Cerebellar cortex (tissue), 1 donor: Measurements from ENCODE around the gene RAB15.
"Not testable (repeated sequence)": the region's sequence is repeated elsewhere in the genome, so short reads cannot be mapped to it uniquely, and the experiment has no call there.

ENCODE experiments used
- DNase-seq: peaks from one replicate; pipeline ENCODE4 v3.0.0-alpha.2; 2015; ENCODE audit warnings: low spot score

The RAB15 gene

DNA sequence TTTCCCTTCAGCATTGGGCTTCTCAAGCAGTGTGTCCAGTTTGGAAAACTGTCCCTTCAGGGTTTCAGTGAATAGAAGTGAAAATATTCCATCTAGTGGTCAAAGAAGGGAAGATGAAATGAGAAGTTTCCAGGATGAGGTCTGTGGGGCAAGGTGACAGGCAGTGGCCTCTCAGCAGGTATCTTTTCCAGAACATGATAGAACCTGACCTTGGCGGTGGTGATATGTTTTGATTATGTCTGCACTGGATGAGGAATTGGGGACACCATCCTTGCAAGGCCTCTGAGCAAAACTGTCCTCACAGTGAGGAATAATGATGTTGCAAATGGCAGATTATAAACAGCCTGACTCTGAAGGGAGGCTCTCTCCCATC is 34.3 kb downstream of the RAB15 start:
- DNase-seq: peak; percentile 71

DNA sequence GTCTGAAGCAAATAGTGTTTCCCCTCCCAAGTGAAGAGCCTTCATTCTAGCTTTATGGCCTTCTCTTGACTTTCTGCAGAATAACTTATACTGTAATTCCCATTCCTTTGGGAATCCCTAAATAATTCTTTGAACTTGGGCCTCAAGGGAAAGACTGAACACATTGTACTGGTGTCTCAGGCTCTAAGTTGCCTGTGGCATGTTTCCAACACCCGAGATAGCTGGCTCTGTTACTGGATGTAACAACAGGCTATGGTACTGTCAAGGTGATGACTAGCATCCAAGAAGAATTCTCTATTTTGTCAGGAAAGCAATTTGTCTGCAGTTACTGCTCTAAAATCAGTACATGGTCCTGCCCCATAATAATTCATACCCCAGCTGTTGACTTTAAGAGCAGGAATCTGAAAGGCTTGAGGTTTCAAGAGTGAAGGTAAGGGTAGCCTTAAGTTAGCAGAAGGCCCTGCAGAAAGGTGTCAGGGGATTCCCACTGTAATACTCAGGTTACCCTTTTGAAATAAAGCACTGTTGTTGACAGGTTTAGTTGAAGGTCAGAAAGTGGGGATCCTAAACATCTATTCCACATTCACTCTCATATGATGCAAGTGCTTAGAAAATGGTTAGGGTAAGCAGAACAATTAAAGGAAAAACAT is 34.8 kb downstream of the RAB15 start:
- DNase-seq: peak; percentile 57

DNA sequence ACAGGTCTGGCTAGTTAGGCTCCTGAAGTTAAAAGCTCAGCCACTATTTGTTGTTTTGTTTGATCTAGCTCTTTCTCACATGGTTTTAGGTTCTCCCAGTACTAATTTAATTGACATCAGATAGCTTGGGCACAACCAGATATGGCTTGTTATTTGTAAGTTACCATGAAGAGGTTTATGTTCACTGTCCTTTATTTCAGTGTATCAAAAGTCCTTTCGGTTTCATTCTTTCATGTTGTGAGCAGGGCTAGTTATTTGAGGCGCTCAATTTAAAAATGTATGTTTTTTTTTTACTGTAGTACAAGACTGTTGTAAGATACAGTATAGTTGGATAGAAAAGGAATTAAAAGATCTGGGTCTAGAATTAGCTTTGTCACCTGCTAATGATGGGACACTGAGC is 36.6 kb downstream of the RAB15 start:
- no peak for DNase-seq

DNA sequence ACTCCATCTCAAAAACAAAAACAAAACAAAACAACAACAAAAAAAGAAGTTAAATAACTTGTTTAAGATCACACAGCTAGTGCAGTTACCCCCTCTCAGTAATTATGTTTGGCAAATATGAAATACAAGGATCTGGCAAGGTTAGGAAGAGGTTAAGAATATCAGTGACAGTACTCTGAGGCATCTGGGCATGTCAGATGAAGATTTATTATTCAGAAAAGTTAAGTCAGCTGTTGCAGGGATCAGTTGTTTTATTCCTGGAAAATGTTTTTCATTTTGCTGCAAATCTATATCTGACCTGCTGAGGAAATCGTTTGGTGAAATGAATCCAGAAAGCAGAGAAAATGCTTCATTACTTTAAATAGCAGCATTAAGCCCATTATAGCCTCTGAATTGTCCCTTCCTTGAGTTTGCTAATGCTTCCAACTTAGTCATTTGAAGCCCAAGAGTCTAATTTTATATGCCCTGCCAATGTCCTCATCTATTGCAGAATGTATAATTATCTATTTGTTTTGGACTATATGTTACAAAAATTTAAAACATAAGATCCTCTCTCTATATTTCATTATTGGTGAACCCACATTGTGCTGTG is 37.7 kb downstream of the RAB15 start:
- no peak for DNase-seq

DNA sequence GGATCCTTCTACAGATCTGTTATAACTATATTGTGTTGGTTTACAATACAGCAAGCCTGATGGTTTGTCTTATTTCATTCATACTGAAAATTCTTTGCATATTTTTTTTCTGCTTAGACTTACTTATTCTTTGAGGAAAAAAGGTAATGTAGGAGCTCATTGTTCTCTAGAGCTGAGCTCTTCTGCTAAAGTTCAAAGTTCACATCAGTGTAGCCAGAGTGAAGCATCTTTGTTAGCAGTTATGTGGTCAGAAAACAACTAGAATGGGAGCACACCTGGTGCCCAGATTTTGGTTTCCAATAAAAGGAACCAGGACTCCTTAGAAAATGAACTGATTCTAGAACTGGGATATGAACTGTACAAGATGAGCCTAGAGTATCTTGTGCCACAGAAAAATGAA is 39.9 kb downstream of the RAB15 start:
- no peak for DNase-seq

DNA sequence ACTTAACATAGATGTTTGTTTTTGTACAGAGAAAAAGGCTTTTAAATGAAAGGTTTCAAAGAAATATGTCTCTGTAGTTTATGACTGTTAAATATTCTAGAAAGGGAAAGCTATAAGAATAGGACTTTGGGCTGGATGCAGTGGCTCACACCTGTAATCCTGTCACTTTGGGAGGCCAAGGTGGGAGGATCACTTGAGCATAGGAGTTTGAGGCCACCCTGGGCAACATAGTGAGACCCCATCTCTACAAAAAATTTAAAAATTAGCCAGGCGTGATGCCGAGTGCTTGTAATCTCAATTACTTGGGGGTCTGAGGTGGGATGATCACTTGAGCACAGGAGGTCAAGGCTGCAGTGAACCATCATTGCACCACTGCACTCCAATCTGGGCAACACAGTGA is 41.0 kb downstream of the RAB15 start:
- DNase-seq: no peak

DNA sequence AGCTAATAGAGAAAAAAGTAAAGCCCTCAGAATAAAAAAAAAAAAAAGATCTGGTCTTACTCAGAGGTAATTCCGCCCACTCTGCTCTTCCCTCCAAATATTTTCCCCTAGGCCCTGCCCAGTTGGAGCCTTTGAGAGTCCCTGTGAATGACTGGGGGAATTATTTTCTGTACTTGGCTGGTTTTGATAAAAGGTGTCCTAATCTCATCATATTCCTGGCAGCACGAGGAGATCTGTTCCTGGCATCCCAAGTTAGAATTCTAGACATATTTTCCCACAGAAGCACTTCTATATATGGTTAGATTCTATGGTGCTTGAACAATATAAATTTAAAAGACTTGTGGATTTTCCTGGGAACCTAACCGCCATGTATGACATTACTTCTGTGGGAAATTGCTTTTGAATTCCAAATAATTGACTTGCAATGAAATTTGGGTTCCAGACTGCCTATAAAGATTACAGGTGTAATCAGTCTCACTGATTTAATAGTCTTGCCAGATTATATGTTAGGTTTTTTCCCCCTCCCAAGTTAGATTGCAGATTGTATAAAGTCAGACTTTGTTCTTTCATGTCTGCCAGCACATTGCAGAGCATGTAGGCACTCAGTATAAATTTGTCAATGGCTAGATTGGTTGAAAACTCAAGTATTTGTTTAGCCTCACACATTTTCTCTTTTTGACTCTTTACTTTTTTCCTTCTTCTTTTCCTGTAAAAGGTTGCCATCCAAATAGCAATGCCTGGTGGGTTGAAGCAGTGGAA is 41.9 kb downstream of the RAB15 start:
- no peak for DNase-seq

DNA sequence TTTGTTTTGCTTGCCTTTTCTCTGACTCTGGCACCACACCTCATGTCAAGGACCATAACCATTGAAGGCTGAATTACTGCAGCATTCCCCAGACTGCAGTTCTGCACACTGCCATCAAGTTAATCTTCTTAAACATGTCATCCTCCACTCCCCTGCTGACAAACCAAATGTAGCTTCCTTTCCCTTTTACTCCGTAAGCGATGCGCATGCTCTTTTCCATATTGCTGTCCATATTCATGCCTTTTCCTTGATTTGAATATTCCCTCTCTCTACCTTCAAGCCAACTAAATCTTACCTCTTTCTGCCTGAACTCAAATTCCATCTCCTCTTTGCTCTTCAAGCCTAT is 43.1 kb downstream of the RAB15 start:
- peak; percentile 45 for DNase-seq

DNA sequence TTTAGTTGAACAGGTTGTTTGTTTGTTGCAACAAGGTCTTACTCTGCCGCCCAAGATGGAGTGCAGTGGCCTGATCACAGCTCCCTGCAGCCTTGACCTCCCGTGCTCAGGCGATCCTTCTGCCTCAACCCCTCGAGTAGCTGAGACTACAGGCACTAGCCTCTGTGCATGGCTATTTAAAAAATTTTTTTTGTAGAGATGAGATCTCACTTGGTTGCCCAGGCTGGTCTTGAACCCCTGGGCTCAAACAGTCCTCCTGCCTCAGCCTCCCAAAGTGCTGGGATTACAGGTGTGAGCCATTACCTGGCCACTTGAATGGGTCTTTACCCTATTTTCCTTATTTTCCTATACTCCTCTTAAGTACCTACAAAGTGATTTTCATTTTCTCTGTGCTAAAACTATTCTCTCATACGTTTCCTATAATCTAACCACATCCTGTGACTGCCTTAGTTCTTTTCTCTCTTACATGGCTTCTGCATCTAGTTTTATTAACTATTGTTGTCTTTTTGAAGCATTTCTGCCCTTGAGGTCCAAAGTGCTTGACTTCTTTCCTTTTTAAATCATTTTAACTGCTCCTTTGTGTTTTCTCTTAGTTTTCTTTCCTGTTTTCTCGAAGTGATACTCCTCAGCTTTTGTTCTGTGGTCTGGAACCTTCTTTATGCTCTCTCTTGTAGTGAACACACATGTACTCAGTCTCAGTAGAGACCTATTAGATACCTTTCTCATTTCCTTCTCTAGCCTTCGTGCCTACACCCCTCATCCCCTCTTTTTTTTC is 43.7 kb downstream of the RAB15 start:
- no peak for DNase-seq

DNA sequence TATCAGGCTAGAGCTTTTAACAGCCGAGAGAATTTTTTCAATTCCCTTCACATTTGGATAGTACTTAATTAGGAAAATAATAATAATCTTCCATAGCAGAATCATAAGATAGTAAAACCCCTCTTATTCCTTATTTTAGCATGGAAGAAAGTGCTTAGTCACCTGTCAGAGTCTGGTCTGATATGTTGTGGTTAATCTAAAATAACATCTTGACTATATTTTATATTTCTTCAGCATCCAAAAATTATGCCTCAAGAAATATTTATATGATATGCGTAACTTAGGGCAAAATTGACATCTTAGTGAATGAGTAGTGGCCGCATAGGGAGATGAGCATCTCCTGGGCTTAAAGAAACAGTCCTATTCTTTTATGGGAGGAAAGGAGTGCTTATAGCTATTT is 45.1 kb downstream of the RAB15 start:
- DNase-seq: no peak

DNA sequence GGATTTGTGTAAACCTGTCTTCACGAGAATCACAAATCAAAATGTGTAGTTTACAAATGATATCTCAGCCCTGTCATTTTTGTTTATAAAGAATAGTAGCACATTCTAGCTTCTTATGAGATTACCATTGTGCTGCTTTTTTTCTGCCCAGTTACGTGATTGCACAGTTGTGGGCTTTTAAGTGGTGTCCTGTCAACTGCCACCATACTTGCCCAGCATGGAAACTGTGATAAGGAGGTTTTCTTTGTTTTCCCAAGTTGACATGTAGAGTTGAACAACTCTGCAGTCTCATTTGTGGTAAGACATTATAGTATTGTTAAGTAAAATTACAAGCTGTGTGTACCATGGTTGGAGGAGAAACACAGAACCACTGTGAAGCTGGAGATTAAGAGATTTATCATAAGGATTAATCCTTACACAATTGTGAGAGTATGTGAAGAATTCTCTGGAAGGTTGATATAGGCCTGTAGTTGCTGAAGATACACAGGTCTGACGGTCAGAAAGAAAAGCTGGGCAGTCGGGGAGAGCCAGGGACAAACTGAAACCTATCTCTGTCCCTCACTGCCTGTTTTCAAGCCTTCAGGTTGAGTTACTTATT is 45.6 kb downstream of the RAB15 start:
- DNase-seq: no peak

DNA sequence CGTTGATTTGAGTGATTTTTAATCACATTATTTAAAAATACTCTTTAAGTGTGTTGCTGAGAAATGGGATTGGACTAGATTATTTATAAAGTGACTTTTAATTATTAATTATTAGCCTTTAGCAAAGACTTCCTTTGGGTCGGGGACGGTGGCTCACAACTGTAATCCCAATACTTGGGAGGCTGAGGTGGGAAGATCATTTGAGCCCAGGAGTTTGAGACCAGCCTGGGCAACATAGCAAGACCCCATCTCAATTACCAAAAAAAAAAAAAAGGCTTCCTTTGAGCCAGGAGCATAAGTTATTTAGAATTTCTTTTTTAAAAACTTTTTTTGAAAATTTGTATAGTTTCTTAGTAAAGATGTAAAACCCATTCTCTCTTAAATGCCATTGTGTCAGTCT is 49.1 kb downstream of the RAB15 start:
- no peak for DNase-seq

DNA sequence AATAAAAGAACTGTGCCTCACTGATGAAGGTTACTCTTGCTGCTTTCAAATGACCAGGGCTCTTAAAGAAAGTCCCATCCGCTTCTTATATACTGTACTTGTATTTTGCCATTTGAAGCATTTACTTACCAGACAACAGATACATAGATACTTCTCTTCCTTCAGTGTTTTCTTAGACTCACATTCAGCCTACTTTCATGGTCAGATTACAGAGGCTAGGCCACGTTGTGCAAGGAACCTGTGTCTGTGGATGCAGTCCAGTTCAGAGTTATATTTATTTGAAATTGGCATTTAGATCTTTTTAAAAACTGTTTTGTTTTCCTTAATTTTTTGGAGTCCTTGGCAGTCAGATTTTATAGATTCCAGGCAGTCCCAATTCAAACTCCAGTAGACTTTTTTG is 51.7 kb downstream of the RAB15 start:
- DNase-seq: no peak

DNA sequence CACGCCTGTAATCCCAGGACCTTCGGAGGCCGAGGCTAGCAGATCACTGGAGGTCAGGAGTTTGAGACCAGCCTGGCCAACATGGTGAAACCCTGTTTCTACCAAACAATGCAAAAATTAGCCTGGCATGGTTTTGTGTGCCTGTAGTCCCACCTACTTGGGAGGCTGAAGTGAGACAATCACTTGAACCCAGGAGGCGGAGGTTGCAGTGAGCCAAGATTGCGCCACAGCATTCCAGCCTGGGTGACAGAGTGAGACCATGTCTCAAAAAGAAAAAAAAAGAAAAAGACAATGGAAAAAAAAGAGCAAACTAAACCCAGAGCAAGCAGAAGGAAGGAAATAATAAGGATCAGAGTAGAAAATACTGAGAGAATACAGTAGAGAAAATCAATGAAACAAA is 52.5 kb downstream of the RAB15 start:
- DNase-seq: no peak

DNA sequence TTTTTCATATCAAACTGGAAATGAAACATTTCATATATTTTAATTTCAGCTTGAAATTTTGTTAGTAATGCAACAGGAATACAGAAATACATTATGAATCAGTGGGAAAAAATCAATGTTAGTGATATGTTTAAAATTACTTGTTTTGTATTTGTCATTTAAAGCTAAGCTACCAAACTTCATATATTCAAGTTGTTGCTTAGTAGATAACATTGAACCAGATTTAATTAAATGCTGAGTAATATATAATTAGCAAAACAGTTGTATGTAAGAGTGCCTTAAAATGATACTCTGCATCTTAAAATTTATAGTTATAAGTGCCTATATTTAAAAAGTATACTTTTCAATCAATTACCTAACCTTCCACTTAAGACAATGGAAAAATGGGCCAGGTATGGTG is 52.9 kb downstream of the RAB15 start:
- no peak for DNase-seq

DNA sequence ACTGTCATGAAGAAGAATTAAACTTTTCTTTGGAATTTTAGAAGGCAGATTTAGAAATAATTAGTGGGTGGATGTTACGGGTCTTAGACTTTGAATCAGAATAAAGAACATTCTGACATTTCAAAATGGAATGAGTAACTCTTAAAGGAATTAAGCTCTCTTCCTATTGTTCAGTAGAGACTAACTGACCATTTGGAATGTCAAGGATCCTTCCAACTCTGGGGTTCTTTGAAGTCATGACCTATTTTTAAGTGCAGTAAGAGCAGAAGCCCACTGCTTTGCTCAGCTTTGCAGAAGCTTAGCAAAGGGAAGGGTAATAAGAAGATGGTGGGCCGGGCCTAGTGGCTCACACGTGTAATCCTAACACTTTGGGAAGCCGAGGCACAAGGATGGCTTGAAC is 53.9 kb downstream of the RAB15 start:
- DNase-seq: no peak

DNA sequence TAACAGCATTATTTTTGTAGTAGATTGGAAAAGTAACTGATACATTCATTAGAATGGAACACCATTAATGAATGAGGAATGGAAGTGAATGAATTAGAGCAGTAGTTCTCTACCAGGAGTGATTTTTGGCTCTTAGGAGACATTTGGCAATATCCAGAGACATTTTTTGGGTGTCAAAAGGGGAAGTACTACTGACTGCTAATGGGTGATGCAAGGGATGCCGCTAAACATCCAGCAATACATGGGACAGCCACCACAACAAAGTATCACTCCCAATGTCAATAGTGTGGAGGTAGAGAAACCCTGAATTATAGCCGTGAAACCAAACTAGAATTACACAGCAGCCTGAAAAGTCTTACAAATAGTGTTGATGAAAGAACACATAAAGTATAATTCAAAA is 56.3 kb downstream of the RAB15 start:
- no peak for DNase-seq

DNA sequence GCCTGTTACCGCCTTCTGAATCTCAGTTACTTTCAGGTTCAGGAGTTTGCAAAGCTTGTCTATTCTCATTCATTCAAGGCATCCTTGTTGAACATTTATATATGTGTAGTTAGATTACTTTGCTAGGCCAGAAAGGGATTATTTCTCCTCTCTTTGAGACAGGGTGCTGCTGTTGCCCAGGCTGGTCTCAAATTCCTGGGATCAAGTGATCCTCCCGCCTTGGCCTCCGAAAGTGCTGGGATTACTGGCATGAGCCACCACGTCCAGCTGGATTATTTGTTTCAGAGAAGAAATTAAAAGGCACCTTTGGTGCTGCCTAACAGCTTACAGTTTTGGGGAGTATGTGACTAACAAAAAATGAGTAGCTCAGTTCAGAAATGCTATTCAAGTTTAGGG is 57.1 kb downstream of the RAB15 start:
- no peak for DNase-seq

DNA sequence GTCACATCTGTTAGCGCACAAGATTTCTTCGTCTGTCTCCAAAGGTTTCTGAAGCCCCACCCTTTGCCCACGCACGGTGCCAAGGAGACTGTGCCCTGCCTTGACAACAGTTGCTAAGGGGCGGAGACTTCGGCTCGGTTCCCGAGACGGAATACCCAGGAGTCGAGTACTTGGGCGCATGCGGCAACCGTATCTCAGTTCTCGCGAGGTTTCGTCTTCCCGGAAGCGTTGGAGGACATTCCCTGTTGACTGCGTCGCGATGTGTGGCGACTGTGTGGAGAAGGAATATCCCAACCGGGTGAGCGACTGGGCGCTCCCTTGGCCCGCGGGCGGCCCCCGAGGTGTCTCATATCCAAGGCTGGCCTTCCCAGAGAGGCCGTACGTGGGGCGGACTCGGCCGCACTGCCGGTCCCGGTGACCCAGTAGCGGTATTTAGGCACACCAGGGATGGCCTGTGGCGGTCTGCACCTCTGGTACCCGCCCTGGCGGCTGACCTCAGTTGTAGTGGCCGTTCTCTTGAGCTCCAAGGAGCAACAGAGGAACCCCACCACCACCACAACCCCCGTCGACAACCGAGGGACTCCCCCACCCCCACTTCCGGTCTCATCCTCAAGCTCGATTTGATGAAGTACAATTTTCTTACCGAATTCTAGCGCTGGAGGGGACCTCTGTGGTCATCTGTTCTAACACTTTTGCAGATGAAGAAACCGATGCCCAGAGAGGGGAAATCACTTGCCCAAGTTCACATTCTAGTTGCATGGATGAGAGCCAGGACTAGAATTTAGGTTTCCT is 57.7 kb downstream of the RAB15 start, which contains the start of gene CHURC1:
CHURC1 (plus strand) TSS at position 219 of the 792 bp plus-strand sequence; CDS start at position 260, 41 bp downstream.
- peak; percentile 99 for DNase-seq

DNA sequence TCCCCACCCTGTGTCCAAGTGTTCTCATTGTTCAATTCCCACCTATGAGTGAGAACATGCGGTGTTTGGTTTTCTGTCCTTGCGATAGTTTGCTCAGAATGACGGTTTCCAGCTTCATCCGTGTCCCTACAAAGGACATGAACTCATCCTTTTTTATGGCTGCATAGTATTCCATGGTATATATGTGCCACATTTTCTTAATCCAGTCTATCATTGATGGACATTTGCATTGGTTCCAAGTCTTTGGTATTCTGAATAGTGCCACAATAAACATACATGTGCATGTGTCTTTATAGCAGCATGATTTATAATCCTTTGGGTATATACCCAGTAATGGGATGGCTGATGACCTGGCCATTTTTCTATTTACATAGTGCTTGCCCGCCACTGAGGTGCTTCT is 58.7 kb downstream of the RAB15 start:
- DNase-seq: not testable (repeated sequence)

DNA sequence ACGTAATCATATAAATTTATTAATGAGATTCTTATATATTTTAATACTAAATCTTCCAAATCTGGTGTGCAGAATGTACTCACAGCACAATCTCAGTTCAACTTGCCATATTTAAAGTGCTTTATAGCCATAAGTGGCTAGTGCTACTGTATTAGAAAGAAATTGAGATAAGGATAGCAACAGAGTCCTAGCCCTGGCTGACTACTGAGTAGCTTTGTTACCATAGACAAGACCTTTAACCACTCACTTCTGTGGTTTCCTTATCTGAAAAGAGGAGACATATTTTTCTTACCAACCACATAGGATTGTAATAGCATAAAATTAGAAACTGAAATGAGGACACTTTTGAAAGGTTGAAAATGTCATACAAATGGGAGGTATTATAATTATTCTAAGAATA is 59.9 kb downstream of the RAB15 start:
- DNase-seq: no peak
